BE2C (cell line): Measurements from ENCODE around the gene APH1B. TPM values are rescaled to one million over a fixed set of nuclear protein-coding genes. Genes with fewer than 3 reads are reported as not detected.

Experiments
- DNase-seq: peaks from one replicate; pipeline ENCODE4 v3.0.0-alpha.2; 2020
- H3K27me3 ChIP-seq: fragments of 250-450 bp; sonication (Bioruptor Pico); 2 replicates; pipeline ENCODE4 v1.5.1; 2020; ENCODE audit warnings: mild to moderate bottlenecking
- H3K36me3 ChIP-seq: fragments of 250-450 bp; sonication (Bioruptor Pico); 2 replicates; pipeline ENCODE4 v1.5.1; 2020; ENCODE audit warnings: mild to moderate bottlenecking
- H3K4me1 ChIP-seq: fragments of 250-450 bp; sonication (Bioruptor Pico); 2 replicates; pipeline ENCODE4 v1.5.1; 2020
- H3K4me3 ChIP-seq: 2 replicates; pipeline ENCODE4 v1.5.1; 2011; ENCODE audit warnings: low read depth, low read length
- H3K9me3 ChIP-seq: fragments of 250-450 bp; sonication (Bioruptor Pico); 2 replicates; pipeline ENCODE4 v1.5.1; 2020
- polyA plus RNA-seq: library from polyadenylated mRNA; unstranded; fragments of >200 nt; gene quantifications from one replicate; pipeline ENCODE4 v1.2.1, GENCODE V29; 2012; ENCODE audit warnings: low read depth, missing spikeins; ENCODE audit not compliant: insufficient read length, insufficient read depth
- TF ChIP-seq, protein P1 (sequence below): IDR thresholded peaks from 2 replicates; pipeline ENCODE4 v1.5.1; 2012; ENCODE audit warnings: mild to moderate bottlenecking, low read depth, low read length

Gene APH1B
- polyA plus RNA-seq, result 0.96 TPM

DNA sequence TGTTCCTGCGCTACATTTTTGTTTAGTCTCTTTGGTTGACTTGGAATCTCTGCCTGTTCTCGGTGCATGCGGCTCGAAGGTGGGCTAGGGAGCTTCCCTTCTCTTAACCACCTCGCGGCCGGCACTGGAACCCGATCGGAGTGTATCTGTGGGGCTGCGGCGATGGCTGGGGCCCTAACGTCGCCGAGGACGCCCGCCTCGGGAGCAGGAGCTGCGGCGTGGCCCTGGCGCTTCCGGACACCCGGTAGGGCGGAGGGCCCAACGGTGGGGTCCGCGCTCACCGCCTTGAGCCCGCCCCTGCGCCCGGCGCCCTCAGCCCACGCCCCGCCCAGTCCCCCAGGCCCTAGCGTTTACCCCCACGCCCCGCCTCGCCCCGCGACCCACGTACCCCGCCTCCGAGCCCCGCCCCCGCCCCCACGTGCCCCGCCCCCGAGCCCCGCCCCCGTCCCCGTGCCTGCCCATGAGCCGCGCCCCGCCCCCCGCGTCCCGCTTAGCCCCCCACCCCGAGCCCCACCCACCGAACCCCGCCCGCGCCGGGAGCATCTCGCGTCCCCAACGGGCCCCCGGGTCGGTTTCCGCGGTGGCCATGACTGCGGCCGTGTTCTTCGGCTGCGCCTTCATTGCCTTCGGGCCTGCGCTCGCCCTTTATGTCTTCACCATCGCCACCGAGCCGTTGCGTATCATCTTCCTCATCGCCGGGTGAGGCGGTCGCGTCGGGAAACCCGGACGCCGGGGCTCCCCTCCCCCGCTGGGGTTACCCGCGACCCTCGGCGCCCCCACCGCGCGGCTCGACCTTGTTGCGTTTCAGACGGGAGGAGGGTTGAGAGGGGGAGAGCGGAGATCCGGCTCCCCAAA lies at the start of gene APH1B:
TSS of gene APH1B (plus strand) at position 568 of the 855 bp plus-strand sequence. CDS start at position 587, 19 bp downstream.
- DNase-seq, result peak; percentile 87
- H3K4me3 ChIP-seq, result peak within 1 kb of the TSS; percentile 69

DNA sequence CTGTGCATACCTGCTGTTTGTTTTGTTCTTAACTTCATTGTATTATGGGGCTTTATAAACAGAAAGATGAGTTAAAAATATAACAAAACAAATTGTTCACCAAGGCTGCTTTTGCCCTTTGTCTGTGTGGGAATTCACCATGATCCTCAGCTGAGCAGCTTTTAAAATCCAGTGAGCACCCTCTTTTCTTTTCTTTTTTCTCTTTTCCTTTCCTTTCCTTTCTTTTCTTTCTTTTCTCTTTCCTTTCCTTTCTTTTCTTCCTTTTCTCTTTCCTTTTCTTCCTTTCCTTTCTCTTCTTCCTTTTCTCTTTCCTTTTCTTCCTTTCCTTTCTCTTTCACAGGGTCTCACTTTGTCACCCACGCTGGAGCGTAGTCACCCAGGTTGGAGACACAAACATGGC lies 49.7 kb upstream of the APH1B start:
- H3K4me3 ChIP-seq, result no peak overlapping the region
- H3K36me3 ChIP-seq, result no peaks in the 10 kb centered on the region

More for the DNA sequence above, at the start of gene APH1B:
- H3K9me3 ChIP-seq, result no peaks in the 10 kb centered on the region
- H3K27me3 ChIP-seq, result no peaks in the 10 kb centered on the region
- TF ChIP-seq, protein P1, sequence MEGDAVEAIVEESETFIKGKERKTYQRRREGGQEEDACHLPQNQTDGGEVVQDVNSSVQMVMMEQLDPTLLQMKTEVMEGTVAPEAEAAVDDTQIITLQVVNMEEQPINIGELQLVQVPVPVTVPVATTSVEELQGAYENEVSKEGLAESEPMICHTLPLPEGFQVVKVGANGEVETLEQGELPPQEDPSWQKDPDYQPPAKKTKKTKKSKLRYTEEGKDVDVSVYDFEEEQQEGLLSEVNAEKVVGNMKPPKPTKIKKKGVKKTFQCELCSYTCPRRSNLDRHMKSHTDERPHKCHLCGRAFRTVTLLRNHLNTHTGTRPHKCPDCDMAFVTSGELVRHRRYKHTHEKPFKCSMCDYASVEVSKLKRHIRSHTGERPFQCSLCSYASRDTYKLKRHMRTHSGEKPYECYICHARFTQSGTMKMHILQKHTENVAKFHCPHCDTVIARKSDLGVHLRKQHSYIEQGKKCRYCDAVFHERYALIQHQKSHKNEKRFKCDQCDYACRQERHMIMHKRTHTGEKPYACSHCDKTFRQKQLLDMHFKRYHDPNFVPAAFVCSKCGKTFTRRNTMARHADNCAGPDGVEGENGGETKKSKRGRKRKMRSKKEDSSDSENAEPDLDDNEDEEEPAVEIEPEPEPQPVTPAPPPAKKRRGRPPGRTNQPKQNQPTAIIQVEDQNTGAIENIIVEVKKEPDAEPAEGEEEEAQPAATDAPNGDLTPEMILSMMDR, result no peak
- no peaks in the 10 kb centered on the region for H3K36me3 ChIP-seq
- H3K4me1 ChIP-seq, result no peaks in the 10 kb centered on the region; the same call in 1 of the 2 replicates

DNA sequence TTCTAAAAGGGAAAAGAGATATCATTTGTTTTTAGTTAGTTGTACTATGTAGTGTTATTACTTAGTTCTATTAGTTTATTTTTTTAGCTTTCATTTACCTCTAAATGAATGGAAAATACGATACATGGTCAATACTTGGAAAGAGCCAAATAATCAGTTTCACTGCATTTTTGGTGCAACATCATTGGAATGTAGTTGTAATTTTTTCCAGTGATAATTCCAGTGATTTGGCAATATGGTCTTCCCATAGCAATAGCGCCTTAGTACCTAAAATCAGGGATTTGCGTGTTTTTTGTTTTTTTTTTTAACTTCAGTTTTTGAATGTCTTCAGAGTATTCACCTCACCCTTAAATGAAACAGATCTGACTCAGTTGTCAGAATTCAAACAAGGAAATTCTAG lies 46.2 kb upstream of the APH1B start:
- Histone ChIP-seq H3K27me3 (no peaks in the 10 kb centered on the region), H3K9me3 (no peaks in the 10 kb centered on the region), H3K4me1 (peaks cover 5% of the 10 kb centered on the region), H3K36me3 (no peaks in the 10 kb centered on the region), H3K4me3 (no peak overlapping the region)
- no peak for DNase-seq
- TF ChIP-seq, protein P1, result no peak

More for the DNA sequence above, 49.7 kb upstream of the APH1B start:
- Histone ChIP-seq H3K4me1 (peaks cover 5% of the 10 kb centered on the region), H3K9me3 (no peaks in the 10 kb centered on the region), H3K27me3 (no peaks in the 10 kb centered on the region)
- TF ChIP-seq, protein P1, result no peak
- no peak for DNase-seq

DNA sequence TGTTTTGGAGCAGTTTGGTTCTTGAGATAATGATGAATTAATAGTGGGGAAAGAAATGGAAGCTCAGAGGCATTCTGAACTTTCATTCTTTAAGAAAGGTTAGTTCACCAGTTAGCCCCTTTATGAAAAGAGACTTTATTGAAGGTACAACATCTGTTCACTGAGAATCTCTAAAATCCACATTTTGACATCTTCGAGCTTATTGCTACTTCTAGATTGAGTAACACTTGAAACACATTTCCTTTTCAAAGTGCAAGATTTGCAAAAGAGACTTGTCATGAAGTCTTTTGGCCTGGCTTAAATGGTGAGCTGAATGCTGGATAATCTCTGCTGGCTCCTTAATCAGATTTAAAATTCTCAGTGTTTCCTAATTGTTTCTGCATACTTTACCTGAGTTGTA lies 45.7 kb upstream of the APH1B start:
- Histone ChIP-seq H3K27me3 (no peaks in the 10 kb centered on the region), H3K4me1 (peaks cover 5% of the 10 kb centered on the region), H3K36me3 (no peaks in the 10 kb centered on the region), H3K9me3 (no peaks in the 10 kb centered on the region), H3K4me3 (no peak overlapping the region)
- TF ChIP-seq, protein P1, result no peak
- no peak for DNase-seq

DNA sequence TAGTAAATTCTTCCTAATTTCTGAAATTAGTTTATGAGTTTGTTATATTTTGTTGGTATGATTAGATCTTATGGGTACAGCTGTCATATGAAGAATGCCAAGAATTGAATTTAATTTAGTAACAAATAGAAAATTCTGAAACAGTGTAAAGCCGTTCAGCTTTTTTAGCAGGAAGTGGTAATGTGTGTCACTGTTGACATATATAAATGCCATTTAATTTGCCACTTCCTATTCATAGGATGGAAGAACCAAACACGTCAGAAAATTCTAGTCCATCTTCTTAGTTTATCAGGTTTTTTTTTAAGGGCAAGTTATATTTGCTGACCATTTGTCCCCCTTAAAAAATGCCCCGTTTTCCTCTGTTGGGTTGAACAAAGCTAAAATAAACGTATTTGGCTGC lies 45.0 kb upstream of the APH1B start:
- Histone ChIP-seq H3K9me3 (no peaks in the 10 kb centered on the region), H3K4me3 (no peak overlapping the region), H3K4me1 (peaks cover 5% of the 10 kb centered on the region), H3K36me3 (no peaks in the 10 kb centered on the region), H3K27me3 (no peaks in the 10 kb centered on the region)
- DNase-seq, result no peak
- TF ChIP-seq, protein P1, result no peak

DNA sequence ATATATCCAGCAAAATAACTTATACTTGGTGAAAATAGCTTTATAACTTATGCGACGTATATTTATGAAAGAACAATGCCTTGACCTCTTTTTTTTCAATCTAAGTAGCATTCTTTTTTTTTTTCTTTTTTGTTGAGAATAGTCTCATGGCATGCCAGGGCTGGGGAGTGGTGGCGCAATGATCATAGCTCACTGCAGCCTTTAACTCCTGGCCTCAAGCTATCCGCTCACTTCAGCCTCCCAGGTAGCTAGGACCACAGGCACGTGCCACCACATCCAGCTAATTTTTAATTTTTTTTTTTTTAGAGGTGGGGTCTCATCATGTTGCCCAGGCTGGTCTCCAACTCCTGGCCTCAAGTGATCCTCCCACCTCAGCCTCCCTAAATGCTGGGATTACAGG lies 44.5 kb upstream of the APH1B start:
- no peak overlapping the region for H3K4me3 ChIP-seq
- H3K4me1 ChIP-seq, result peaks cover 5% of the 10 kb centered on the region
- no peaks in the 10 kb centered on the region for H3K27me3 ChIP-seq
- no peak for DNase-seq
- no peaks in the 10 kb centered on the region for H3K9me3 ChIP-seq
- TF ChIP-seq, protein P1, result no peak
- no peaks in the 10 kb centered on the region for H3K36me3 ChIP-seq
